SK-MEL-5 (cell line): Measurements from ENCODE around the gene DNALI1. TPM values are rescaled to one million over a fixed set of nuclear protein-coding genes. Genes with fewer than 3 reads are reported as not detected.
A peak's percentile ranks its signal among the peaks of the same experiment; 100 is the strongest.
"Not testable (repeated sequence)": the region's sequence is repeated elsewhere in the genome, so short reads cannot be mapped to it uniquely, and the experiment has no call there.

Experiments used
- DNase-seq: peaks from one replicate; pipeline ENCODE4 v3.0.0-alpha.2; 2016; ENCODE audit warnings: low read depth, low spot score
- in situ Hi-C: cut with HindIII; loops from 2 replicates; pipeline ENCODE4 v1.10.0; 2016; ENCODE audit warnings: low sequenced_read_pairs, high pct_unique_total_duplicates, low pct_unique_long_range_greater_than_20kb
- total RNA-seq: library from RNA; depleted of rRNA; stranded (reverse); fragments of >200 nt; shearing (Covaris generic); gene quantifications from 2 replicates; pipeline ENCODE4 v1.2.3, GENCODE V29; 2014

The DNALI1 gene
- total RNA-seq, 1 experiment from 2014 or later, result not detected

GRCh38 chr1:37584544-37584943 is 27.8 kb downstream of the DNALI1 start:
- in situ Hi-C loops, result loop anchor here (25.0 kb wide), 1 partner anchor 103 kb away; the partner anchor contains the start of gene CDCA8
- DNase-seq, result not testable (repeated sequence)

GRCh38 chr1:37588939-37589338 is 32.2 kb downstream of the DNALI1 start:
- in situ Hi-C loops, result loop anchor here (25.0 kb wide), 1 partner anchor 98 kb away; the partner anchor contains the start of gene CDCA8
- DNase-seq, result peak; percentile 33

- no peak for DNase-seq
Observed at GRCh38 chr1:37593726-37594125, 37.0 kb downstream of the DNALI1 start.

GRCh38 chr1:37595440-37596181 is 38.9 kb downstream of the DNALI1 start, which contains the start of gene GNL2:
GNL2 (minus strand) TSS chr1:37595937; CDS start chr1:37595822, 115 bp downstream.
- in situ Hi-C loops, result loop anchor here (25.0 kb wide), 1 partner anchor 92 kb away; the partner anchor contains the start of gene CDCA8
- peak; percentile 94 for DNase-seq

More at GRCh38 chr1:37593726-37594125, 37.0 kb downstream of the DNALI1 start:
- in situ Hi-C loops, result loop anchor here (25.0 kb wide), 1 partner anchor 94 kb away; the partner anchor contains the start of gene CDCA8

- in situ Hi-C loops, result loop anchor here (25.0 kb wide), 1 partner anchor 91 kb away; the partner anchor contains the start of gene CDCA8
- DNase-seq, result no peak
Observed at GRCh38 chr1:37596182-37596667, 39.5 kb downstream of the DNALI1 start.

GRCh38 chr1:37599940-37600339 is 43.2 kb downstream of the DNALI1 start:
- no peak for DNase-seq
- in situ Hi-C loops, result loop anchor here (25.0 kb wide), 1 partner anchor 87 kb away; the partner anchor contains the start of gene CDCA8

- in situ Hi-C loops, result no loop called here
- peak; percentile 60 for DNase-seq
Observed at GRCh38 chr1:37601441-37601840, 44.7 kb downstream of the DNALI1 start.

GRCh38 chr1:37602750-37603694 is 46.3 kb downstream of the DNALI1 start:
- DNase-seq, result peak; percentile 69
- in situ Hi-C loops, result no loop called here

- in situ Hi-C loops, result no loop called here
- no peak for DNase-seq
Observed at GRCh38 chr1:37605061-37605650, 48.4 kb downstream of the DNALI1 start.

- in situ Hi-C loops, result no loop called here
- DNase-seq, result no peak
Observed at GRCh38 chr1:37605806-37606474, 49.2 kb downstream of the DNALI1 start.

GRCh38 chr1:37606481-37607263 is 49.9 kb downstream of the DNALI1 start:
- in situ Hi-C loops, result no loop called here
- no peak for DNase-seq

- DNase-seq, result no peak
- in situ Hi-C loops, result no loop called here
Observed at GRCh38 chr1:37609002-37609401, 52.3 kb downstream of the DNALI1 start.

- no peak for DNase-seq
- in situ Hi-C loops, result no loop called here
Observed at GRCh38 chr1:37609994-37610393, 53.3 kb downstream of the DNALI1 start.

GRCh38 chr1:37612186-37612585 is 55.4 kb downstream of the DNALI1 start:
- in situ Hi-C loops, result no loop called here
- no peak for DNase-seq

- DNase-seq, result no peak
- in situ Hi-C loops, result no loop called here
Observed at GRCh38 chr1:37614105-37614504, 57.4 kb downstream of the DNALI1 start.

- in situ Hi-C loops, result no loop called here
- DNase-seq, result no peak
Observed at GRCh38 chr1:37616330-37616729, 59.6 kb downstream of the DNALI1 start.
